ENCODE data around the gene ACVR1B.

DNA sequence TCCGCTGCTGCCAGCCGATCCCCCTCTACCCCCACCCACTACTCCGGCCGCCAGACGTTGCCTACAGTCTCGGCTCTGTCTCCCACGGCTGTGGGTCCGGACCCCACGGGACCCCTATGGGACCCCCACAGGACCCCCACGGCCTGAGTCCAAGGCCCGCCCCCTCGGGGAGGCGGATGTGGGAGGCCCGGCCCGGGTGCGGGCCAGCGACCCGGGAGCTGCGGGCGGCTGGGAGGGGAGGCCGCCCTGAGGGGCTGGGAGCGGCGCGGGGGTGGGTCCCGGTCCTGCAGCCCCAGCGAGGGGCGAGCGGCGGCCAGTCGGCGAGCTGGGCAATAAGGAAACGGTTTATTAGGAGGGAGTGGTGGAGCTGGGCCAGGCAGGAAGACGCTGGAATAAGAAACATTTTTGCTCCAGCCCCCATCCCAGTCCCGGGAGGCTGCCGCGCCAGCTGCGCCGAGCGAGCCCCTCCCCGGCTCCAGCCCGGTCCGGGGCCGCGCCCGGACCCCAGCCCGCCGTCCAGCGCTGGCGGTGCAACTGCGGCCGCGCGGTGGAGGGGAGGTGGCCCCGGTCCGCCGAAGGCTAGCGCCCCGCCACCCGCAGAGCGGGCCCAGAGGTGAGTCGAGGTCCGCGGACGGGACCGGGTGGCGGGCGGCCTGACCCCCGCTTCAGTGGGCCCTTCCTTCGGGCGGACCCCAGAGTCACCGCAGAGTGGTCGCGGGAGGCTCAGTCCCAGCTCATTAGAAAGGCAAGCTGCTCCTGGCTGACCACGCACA is 44.2 kb upstream of the ACVR1B start, which contains the start of gene ACVRL1:
- TF ChIP-seq, protein P1, sequence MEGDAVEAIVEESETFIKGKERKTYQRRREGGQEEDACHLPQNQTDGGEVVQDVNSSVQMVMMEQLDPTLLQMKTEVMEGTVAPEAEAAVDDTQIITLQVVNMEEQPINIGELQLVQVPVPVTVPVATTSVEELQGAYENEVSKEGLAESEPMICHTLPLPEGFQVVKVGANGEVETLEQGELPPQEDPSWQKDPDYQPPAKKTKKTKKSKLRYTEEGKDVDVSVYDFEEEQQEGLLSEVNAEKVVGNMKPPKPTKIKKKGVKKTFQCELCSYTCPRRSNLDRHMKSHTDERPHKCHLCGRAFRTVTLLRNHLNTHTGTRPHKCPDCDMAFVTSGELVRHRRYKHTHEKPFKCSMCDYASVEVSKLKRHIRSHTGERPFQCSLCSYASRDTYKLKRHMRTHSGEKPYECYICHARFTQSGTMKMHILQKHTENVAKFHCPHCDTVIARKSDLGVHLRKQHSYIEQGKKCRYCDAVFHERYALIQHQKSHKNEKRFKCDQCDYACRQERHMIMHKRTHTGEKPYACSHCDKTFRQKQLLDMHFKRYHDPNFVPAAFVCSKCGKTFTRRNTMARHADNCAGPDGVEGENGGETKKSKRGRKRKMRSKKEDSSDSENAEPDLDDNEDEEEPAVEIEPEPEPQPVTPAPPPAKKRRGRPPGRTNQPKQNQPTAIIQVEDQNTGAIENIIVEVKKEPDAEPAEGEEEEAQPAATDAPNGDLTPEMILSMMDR (IDR thresholded peaks at IDR 0.05) = no peak
- TF ChIP-seq POLR2A (IDR thresholded peaks at IDR 0.05) = no peak
